Stomach (tissue), 9 donors: ENCODE measurements around the gene ZNF277. TPM values are rescaled to one million over a fixed set of nuclear protein-coding genes. Genes with fewer than 3 reads are reported as not detected.

Source experiments
- DNase-seq, 2 donors: peaks; one replicate each; pipeline versions ENCODE4 v3.0.0 to v3.0.0-alpha.2; 2013 to 2019
- H3K27ac ChIP-seq, 5 donors: fragments of 200-600 bp in 4 of 5; sonication (generic) in 4 of 5; one replicate each; pipeline ENCODE4 v1.5.1; 2013 to 2019; ENCODE audit warnings: mild to moderate bottlenecking in 1 of 5, moderate library complexity in 1 of 5
- H3K27me3 ChIP-seq, 3 donors: fragments of 200-600 bp; sonication (generic); one replicate each; pipeline ENCODE4 v1.5.1; 2017 to 2019; ENCODE audit warnings: mixed run types in 1 of 3
- H3K36me3 ChIP-seq, 4 donors: fragments of 200-600 bp; sonication (generic); 1 replicate in 3 of 4; 2 replicates in 1 of 4; pipeline ENCODE4 v1.5.1; 2016 to 2019
- H3K4me1 ChIP-seq, 4 donors: fragments of 200-600 bp; sonication (generic); one replicate each; pipeline ENCODE4 v1.5.1; 2016 to 2019
- H3K4me3 ChIP-seq, 4 donors: fragments of 200-600 bp; sonication (generic) in 3 of 4; one replicate each; pipeline ENCODE4 v1.5.1; 2016 to 2019; ENCODE audit warnings: mild to moderate bottlenecking in 1 of 4
- H3K9me3 ChIP-seq, 4 donors: fragments of 200-600 bp; sonication (generic); one replicate each; pipeline ENCODE4 v1.5.1; 2016 to 2019
- CTCF ChIP-seq, 7 experiments: fragments of 450-650 bp in 4 of 7; fragments of 200-600 bp in 3 of 7; sonication (generic) in 3 of 7; IDR thresholded peaks; one replicate each; pipeline ENCODE4 v1.5.1; 2016 to 2019; ENCODE audit warnings: antibody characterized with exemption in 7 of 7, control low read depth in 2 of 7, mild to moderate bottlenecking in 1 of 7
- EP300 ChIP-seq: sonication (generic); formaldehyde crosslinking; IDR thresholded peaks from one replicate; pipeline ENCODE4 v1.6.1; 2017; ENCODE audit warnings: antibody characterized with exemption
- POLR2A ChIP-seq, 4 donors: fragments of 450-650 bp; IDR thresholded peaks; one replicate each; pipeline ENCODE4 v1.6.1; 2016; ENCODE audit warnings: antibody characterized with exemption in 4 of 4, control low read depth in 2 of 4, mild to moderate bottlenecking in 1 of 4, moderate library complexity in 1 of 4
- POLR2AphosphoS5 ChIP-seq, 3 donors: sonication (generic); formaldehyde crosslinking; IDR thresholded peaks; one replicate each; pipeline ENCODE4 v1.6.1; 2016; ENCODE audit warnings: antibody characterized with exemption in 3 of 3
- WGBS, 5 donors: extraction: QIAGEN DNeasy Blood & Tissue Kit in 3 of 5; methylation state at CpG; one replicate each; pipeline versions ENCODE4 v1.1.5 to v1.1.7; 2013 to 2018; 5-methylcytosine and 5-hydroxymethylcytosine counted together
- intact Hi-C: fragments of 100-400 bp; cut with DNase I; formaldehyde crosslinking; loops from one replicate; pipeline ENCODE4 v1.15.1; 2023; ENCODE audit warnings: low total_unique reads
- polyA plus RNA-seq, 3 donors: library from polyadenylated mRNA; stranded (reverse); fragments of 200-250 nt; gene quantifications; one replicate each; pipeline ENCODE4 v1.2.3, GENCODE V29; 2013
- total RNA-seq, 5 donors: library from RNA; depleted of rRNA; stranded (reverse); fragments of >200 nt; gene quantifications; one replicate each; pipeline versions ENCODE4 v1.1.0 to v1.2.3, GENCODE V29; 2014 to 2016
- donor health status: healthy with polysubstance abuse.
- donor health status: Bipolar disorder and iron deficiency.
- donor health status: healthy.

The ZNF277 gene
- total and polyA plus RNA-seq, 8 donors = 9.9 to 75.0 (median 27.2) TPM

DNA sequence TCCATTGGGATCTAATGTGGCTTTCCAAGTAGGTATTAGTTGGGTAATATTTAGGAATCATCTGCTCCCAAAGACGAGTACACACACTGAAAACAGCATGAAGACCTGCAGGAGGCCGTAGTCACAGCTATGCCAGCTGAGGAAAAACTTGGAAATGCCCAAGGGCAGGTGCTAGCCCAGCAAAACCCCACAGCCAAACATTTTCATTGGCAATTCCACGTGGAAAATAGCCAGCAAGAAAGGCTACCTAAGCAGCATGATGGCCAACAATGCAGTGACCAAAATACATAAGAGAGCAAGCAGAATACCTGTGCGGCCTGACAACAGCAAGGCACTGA is 33.0 kb upstream of the ZNF277 start:
- Histone ChIP-seq H3K36me3 (no peaks in the 10 kb centered on the region), H3K4me1 (peaks cover 0 to 6% (median 0%) of the 10 kb centered on the region in 4 donors), H3K27ac (peak overlapping the region in 1 of 5 donors; percentile 38), H3K4me3 (no peak overlapping the region), H3K27me3 (no peaks in the 10 kb centered on the region), H3K9me3 (no peaks in the 10 kb centered on the region)
- intact Hi-C loops = no loop called here
- WGBS, 5 donors = 58 to 88% (median 82%) methylated on average over 4 of the region's 4 CpGs
- no peak for TF ChIP-seq EP300
- TF ChIP-seq POLR2A (IDR thresholded peaks at IDR 0.05) = no peak
- no peak for TF ChIP-seq CTCF (IDR thresholded peaks at IDR 0.05)
- TF ChIP-seq POLR2AphosphoS5 (IDR thresholded peaks at IDR 0.05) = no peak
- DNase-seq = no peak

- TF ChIP-seq POLR2A (IDR thresholded peaks at IDR 0.05) = no peak
- no peak for TF ChIP-seq CTCF (IDR thresholded peaks at IDR 0.05)
- 92 to 94% (median 93%) methylated on average over 3 of the region's 3 CpGs for WGBS, 5 donors
- H3K4me1 ChIP-seq = peaks cover 0 to 6% (median 0%) of the 10 kb centered on the region in 4 donors
These were observed 32.3 kb upstream of the ZNF277 start for GRCh38 chr7:112174192-112174591.

GRCh38 chr7:112176241-112176640 is 30.3 kb upstream of the ZNF277 start:
- intact Hi-C loops = no loop called here
- no peaks in the 10 kb centered on the region for H3K36me3 ChIP-seq
- 64 to 76% (median 73%) methylated on average over 2 of the region's 2 CpGs for WGBS, 5 donors
- no peaks in the 10 kb centered on the region for H3K9me3 ChIP-seq
- no peaks in the 10 kb centered on the region for H3K27me3 ChIP-seq
- TF ChIP-seq POLR2AphosphoS5 (IDR thresholded peaks at IDR 0.05) (no peak), EP300 (no peak), POLR2A (IDR thresholded peaks at IDR 0.05) (no peak), CTCF (IDR thresholded peaks at IDR 0.05) (no peak)
- H3K4me3 ChIP-seq = no peak overlapping the region
- peaks cover 0 to 6% (median 0%) of the 10 kb centered on the region in 4 donors for H3K4me1 ChIP-seq
- no peak for DNase-seq
- H3K27ac ChIP-seq = no peak overlapping the region

More at GRCh38 chr7:112174192-112174591, 32.3 kb upstream of the ZNF277 start:
- intact Hi-C loops = no loop called here
- Histone ChIP-seq H3K27ac (no peak overlapping the region), H3K36me3 (no peaks in the 10 kb centered on the region), H3K9me3 (no peaks in the 10 kb centered on the region), H3K4me3 (no peak overlapping the region), H3K27me3 (no peaks in the 10 kb centered on the region)
- no peak for DNase-seq

GRCh38 chr7:112176693-112177415 is 29.6 kb upstream of the ZNF277 start:
- H3K4me1 ChIP-seq = peaks cover 0 to 6% (median 0%) of the 10 kb centered on the region in 4 donors
- no peak overlapping the region for H3K27ac ChIP-seq
- 88 to 95% (median 90%) methylated on average over 5 of the region's 5 CpGs for WGBS, 5 donors
- no peaks in the 10 kb centered on the region for H3K36me3 ChIP-seq
- TF ChIP-seq CTCF (IDR thresholded peaks at IDR 0.05) (no peak), POLR2AphosphoS5 (IDR thresholded peaks at IDR 0.05) (no peak), POLR2A (IDR thresholded peaks at IDR 0.05) (no peak), EP300 (no peak)
- H3K9me3 ChIP-seq = no peaks in the 10 kb centered on the region
- intact Hi-C loops = no loop called here
- no peaks in the 10 kb centered on the region for H3K27me3 ChIP-seq
- DNase-seq = no peak
- H3K4me3 ChIP-seq = no peak overlapping the region
